Skin epidermis (tissue), 12 donors: ENCODE measurements around the gene IRAK1BP1.
"Not testable (repeated sequence)": the region's sequence is repeated elsewhere in the genome, so short reads cannot be mapped to it uniquely, and the experiment has no call there.

ENCODE experiments used
- H3K27ac ChIP-seq, 21 experiments: fragments of 200-600 bp; sonication (generic) in 11 of 21; one replicate each; pipeline ENCODE4 v1.5.0; 2020; ENCODE audit warnings: mild to moderate bottlenecking in 3 of 21, inconsistent platforms in 2 of 21, moderate library complexity in 2 of 21
- H3K4me3 ChIP-seq, 7 experiments: fragments of 200-600 bp; sonication (generic) in 2 of 7; one replicate each; pipeline ENCODE4 v1.5.0; 2020; ENCODE audit warnings: inconsistent platforms in 2 of 7, mild to moderate bottlenecking in 2 of 7, moderate library complexity in 1 of 7

IRAK1BP1 gene

DNA sequence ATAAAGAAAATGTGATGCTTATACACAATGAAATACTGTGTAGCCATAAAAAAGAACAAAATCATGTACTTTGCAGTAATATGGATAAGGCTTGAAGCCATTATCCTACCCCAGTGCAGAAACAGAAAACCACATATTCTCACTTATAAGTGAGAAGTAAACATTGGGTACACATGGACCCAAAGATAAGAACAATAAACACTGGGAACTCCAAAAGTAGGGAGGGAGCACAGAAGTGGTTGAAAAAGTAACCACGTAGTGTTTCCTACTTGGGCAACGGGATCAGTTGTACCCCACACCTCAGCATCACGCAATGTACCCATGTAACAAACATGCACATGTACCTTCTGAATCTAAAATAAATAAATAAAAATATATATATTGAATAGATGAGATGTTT, 8.2 kb downstream of the IRAK1BP1 start:
- Histone ChIP-seq H3K4me3 (no peak overlapping the region), H3K27ac (no peak overlapping the region)

GRCh38 chr6:78883651-78884050, 16.3 kb downstream of the IRAK1BP1 start:
- Histone ChIP-seq H3K27ac (no peak overlapping the region), H3K4me3 (no peak overlapping the region)

- not testable (repeated sequence) for H3K27ac ChIP-seq, H3K4me3 ChIP-seq
Measured at GRCh38 chr6:78889901-78890300, 22.6 kb downstream of the IRAK1BP1 start.

DNA sequence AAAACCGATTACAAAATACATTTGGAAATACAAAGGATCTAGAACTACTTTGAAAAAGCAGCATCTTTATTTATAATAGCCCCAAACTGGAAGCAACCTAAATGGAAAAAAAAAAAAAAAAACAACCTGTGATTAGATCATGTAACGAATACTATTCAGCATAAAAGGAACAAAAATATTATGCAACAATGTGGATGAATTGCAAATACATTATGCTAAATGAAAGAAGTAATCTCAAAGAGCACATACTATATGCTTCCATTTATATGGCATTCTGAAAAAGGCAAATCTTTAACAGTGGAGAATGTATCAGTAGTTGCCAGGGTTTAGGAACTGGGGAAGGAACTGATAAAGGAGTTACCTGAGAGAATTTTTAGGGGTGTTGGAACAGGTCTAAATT, 28.9 kb downstream of the IRAK1BP1 start:
- no peak overlapping the region for H3K27ac ChIP-seq
- H3K4me3 ChIP-seq: no peak overlapping the region

- Histone ChIP-seq H3K4me3 (no peak overlapping the region), H3K27ac (peak overlapping the region in 9 of 21 experiments; percentile 10 to 74 (median 56))
Measured at GRCh38 chr6:78908621-78909020, 41.3 kb downstream of the IRAK1BP1 start.

- H3K27ac ChIP-seq: peak overlapping the region in 8 of 21 experiments; percentile 10 to 74 (median 60)
- no peak overlapping the region for H3K4me3 ChIP-seq
Measured at GRCh38 chr6:78909391-78909790, 42.0 kb downstream of the IRAK1BP1 start.

GRCh38 chr6:78910010-78910409, 42.7 kb downstream of the IRAK1BP1 start:
- Histone ChIP-seq H3K27ac (peak overlapping the region in 7 of 21 experiments; percentile 2 to 74 (median 19)), H3K4me3 (peak overlapping the region in 3 of 7 experiments; percentile 32 to 55 (median 47))

DNA sequence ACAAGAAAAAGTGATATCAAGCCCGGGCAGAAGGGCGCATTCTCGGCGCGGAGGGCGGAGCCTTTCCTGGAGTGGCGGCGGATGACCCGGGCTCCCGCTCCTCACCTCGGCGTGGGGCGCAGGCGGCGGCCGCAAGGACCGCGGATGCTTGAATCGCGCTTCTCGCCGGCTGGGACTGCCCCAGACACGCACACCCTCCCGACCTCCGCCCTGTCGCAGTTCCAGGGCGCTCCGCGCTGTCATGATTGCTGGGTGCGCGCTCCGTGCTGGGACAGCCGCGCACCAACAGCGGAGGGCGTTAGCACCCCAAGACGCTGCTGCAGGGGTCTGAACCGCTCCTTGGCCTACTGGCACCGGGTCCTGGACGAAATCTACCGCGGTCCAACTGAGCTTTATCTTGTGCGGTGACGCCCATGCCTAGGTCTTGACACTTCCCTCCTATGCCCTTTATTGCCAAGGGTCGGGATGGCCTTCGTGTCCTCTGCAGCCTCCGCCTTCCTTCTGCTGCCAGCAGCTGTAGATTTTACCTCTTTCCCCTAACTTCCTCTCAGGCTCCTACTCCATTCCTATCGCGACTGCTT, 43.3 kb downstream of the IRAK1BP1 start:
- Histone ChIP-seq H3K4me3 (peak overlapping the region; percentile 32 to 55 (median 47)), H3K27ac (peak overlapping the region in 12 of 21 experiments; percentile 2 to 74 (median 28))

DNA sequence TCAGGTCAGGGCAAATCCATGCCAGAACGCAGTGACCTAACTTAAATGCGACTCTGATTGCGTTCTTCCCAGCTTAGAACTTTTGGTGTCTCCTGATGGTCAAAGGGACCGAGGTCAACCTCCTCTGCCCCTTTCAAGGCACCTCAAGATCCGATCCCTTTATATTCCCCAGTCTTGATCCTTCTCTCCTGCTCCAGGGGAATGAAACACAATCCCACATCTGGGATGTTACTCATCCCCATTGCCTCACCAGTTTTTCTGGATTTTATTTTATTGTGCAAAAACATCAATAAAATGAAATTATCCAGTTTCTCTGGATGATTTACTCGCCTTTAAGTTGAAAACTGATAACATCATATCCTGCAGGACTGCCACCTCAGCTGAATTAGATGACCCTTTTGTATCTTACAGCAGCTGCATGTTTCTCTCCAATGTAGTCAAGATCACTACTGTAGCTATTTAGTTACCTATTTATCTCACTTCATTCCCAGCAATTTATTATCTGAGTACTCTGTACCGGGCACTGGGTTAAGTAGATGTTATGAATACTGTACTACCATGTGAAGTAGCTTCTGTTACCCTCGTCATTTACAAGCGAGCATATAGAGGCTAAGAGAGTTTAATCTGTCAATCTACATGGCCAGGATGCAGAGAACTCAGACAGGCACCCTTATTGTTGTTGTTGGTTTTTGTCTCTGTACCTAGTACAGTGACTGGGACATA, 44.0 kb downstream of the IRAK1BP1 start:
- H3K4me3 ChIP-seq: peak overlapping the region; percentile 32 to 55 (median 47)

DNA sequence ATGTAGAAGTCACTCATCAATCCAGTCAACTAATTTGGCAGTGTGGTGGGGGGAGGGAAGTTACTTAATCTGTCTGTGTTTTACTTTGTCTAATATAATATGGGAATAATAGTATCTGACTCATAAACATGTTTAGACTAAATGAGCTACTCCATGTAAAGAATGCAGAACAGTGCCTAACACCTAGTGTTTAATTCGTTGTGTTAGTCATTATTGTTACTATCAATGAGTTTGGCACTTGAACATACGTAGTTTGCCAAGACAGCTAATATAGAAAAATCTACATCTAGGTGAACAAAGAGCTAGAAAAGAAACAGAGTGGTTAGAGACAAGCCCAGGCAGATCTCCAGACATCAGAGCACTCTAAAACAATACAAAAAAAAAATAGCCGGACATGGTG, 49.1 kb downstream of the IRAK1BP1 start:
- Histone ChIP-seq H3K4me3 (no peak overlapping the region), H3K27ac (no peak overlapping the region)

More for the DNA sequence above, 44.0 kb downstream of the IRAK1BP1 start:
- peak overlapping the region in 5 of 21 experiments; percentile 8 to 74 (median 63) for H3K27ac ChIP-seq

- no peak overlapping the region for H3K27ac ChIP-seq
- H3K4me3 ChIP-seq: no peak overlapping the region
Measured at GRCh38 chr6:78917788-78918187, 50.4 kb downstream of the IRAK1BP1 start.

DNA sequence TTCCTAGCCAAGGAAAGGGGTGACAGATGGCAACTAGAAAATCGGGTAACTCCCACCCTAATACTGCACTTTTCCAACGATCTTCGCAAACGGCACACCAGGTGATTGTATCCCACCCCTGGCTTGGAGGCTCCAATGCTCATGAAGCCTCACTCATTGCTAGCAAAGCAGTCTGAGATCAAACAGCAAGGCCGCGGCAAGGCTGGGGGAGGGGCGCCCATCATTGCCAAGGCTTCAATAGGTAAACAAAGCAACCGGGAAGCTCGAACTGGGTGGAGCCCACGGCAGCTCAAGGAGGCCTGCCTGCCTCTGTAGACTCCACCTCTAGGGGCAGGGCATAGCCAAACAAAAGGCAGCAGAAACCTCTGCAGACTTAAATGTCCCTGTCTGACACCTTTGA, 53.8 kb downstream of the IRAK1BP1 start:
- not testable (repeated sequence) for H3K27ac ChIP-seq, H3K4me3 ChIP-seq

- Histone ChIP-seq H3K4me3 (no peak overlapping the region), H3K27ac (no peak overlapping the region)
Measured at GRCh38 chr6:78925317-78925716, 58.0 kb downstream of the IRAK1BP1 start.

GRCh38 chr6:78935553-78935952, 68.2 kb downstream of the IRAK1BP1 start:
- no peak overlapping the region for H3K27ac ChIP-seq
- H3K4me3 ChIP-seq: no peak overlapping the region

GRCh38 chr6:78936515-78936914, 69.2 kb downstream of the IRAK1BP1 start:
- H3K27ac ChIP-seq: no peak overlapping the region

DNA sequence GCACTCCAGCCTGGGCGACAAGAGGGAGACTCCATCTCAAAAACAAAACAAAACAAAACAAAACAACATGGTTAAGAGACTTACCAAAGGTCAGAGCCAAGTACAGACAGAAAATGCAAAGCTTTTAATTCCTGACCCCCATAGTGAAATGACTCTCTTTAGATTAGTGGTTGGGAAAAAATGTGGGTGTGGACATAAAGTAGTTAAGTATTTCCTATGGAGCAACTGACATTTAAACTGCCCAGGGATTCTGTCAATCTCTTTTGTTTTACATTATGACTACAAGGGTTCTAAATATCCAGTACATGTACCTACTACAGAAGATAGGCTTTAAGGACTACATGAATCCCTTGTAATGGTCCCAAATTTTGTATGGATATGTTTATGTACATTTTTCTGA, 75.1 kb downstream of the IRAK1BP1 start:
- no peak overlapping the region for H3K4me3 ChIP-seq
- no peak overlapping the region for H3K27ac ChIP-seq

More at GRCh38 chr6:78936515-78936914, 69.2 kb downstream of the IRAK1BP1 start:
- no peak overlapping the region for H3K4me3 ChIP-seq

- no peak overlapping the region for H3K27ac ChIP-seq
Measured at GRCh38 chr6:78947529-78947928, 80.2 kb downstream of the IRAK1BP1 start.

GRCh38 chr6:78947962-78948361, 80.6 kb downstream of the IRAK1BP1 start:
- no peak overlapping the region for H3K4me3 ChIP-seq
- H3K27ac ChIP-seq: no peak overlapping the region

More at GRCh38 chr6:78947529-78947928, 80.2 kb downstream of the IRAK1BP1 start:
- H3K4me3 ChIP-seq: no peak overlapping the region

- H3K27ac ChIP-seq: no peak overlapping the region
- H3K4me3 ChIP-seq: no peak overlapping the region
Measured at GRCh38 chr6:78948785-78949184, 81.4 kb downstream of the IRAK1BP1 start.

DNA sequence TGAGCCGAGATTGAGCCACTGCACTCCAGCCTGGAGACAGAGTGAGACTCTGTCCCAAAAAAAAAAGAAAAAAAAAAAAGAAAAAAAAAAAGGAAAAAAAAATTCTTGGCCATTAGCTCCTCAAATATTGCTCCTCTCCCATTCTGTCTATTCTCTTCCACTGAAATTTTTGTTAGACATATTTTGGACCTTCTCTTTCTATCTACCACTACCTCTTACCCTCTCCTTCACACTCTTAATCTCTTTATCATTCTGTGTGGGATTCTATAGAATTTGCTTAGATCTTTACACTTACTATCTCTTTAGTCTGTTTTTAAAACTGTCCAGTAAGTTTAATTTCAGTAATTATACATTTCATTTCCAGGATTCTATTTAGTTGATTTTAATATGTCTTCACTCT, 85.0 kb downstream of the IRAK1BP1 start:
- Histone ChIP-seq H3K27ac (no peak overlapping the region), H3K4me3 (no peak overlapping the region)
